HG02970 (cell line): ENCODE results near the gene SETD9.
A peak's percentile ranks its signal among the peaks of the same experiment; 100 is the strongest.

Source experiments
- ATAC-seq: cut with Tn5 transposase; IDR thresholded peaks from one replicate; pipeline ENCODE4 v1.9.1; 2021; ENCODE audit warnings: mild to moderate bottlenecking, moderate library complexity, moderate number of reproducible peaks; ENCODE audit not compliant: unreplicated experiment, low FRiP score

SETD9 gene

GRCh38 chr5:56909294-56910209, at the start of gene SETD9:
Gene SETD9 (plus strand): TSS chr5:56909596. CDS start chr5:56909646, 50 bp downstream.
- ATAC-seq, result peak; percentile 90

DNA sequence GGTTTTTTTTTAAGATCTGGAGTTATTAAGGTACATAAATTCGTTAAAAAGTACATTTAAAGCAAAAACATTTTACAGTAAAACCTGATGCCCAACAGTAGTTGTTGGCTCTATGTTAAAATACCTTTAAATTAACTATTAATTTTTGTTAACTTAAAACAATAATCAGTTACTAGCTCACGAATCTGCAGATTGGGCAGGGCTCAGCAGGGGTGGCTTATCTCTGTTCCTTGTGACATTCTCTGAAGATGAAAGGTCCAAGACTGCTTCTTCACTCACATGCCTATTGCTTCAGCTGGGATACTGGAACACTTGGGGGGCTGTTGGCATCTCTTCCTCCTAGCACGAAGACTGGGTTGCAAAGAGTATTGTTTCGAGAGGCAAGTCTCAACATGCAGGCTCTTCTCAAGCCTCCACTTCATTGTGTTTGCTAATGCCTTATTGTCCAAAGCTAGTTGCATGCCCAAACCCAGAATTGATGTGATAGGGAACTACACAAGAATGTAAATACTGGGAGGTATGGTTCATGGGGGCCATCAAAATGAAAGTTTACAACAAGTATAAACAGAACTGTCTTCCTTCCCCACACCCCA, 47.4 kb upstream of the SETD9 start:
- ATAC-seq, result no peak

- no peak for ATAC-seq
These were observed 46.5 kb upstream of the SETD9 start for GRCh38 chr5:56862909-56863308.

DNA sequence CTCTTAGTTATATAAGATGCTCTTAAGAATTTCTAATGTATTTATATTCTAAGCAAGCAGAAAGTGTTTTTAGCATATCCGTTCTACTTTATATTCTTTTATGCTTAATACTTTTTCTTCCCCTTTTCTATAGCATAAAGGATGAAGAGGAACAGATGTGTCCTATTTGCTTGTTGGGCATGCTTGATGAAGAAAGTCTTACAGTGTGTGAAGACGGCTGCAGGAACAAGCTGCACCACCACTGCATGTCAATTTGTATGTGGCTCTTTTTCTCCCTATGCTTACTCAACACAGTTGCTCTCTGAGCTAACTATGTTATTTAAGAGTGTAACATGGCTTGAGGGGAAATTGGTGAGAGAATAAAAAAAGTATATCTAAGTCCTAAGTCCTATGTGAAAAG, 37.6 kb upstream of the SETD9 start:
- no peak for ATAC-seq

GRCh38 chr5:56873056-56873455, 36.3 kb upstream of the SETD9 start:
- ATAC-seq, result no peak

DNA sequence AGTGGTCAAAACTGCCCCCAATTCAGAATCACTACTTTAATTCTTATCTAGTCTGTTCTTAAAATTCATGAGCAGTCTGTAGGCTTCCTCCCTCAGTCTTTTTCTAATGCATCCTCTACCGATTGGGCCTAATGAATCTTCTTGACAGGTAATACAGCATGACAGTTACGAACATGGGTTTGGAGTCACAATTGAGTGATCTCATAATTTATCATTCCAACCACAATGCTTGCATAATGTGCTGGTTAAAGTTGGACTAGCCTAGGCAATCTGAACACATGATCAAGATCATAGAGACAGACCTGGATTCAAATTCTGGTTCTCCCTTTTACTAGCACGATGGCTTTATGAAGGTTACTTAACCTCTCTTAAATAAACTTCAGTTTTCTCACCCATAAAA, 33.1 kb upstream of the SETD9 start:
- ATAC-seq, result no peak

GRCh38 chr5:56881571-56881970, 27.8 kb upstream of the SETD9 start:
- ATAC-seq, result no peak

GRCh38 chr5:56893251-56893951, 16.0 kb upstream of the SETD9 start:
- no peak for ATAC-seq

DNA sequence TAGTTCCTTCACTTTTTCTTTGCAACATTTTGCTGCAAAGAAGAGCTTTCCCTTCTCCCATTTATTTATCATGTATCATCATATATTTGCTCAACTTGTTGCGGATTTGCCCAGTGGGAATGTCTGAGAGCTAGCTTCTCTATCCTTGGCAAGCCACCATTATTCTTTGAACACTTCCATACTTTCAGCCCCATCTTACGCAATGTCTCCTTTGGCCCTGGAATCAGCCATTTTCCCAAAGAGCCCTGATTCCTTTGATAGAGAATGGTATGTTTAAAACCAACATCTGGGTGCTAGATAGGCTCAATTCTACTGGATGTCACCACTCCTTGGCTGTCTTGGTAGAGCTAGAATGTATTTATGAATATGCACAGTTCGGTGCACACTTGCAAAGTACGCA, 12.6 kb upstream of the SETD9 start:
- ATAC-seq, result no peak

DNA sequence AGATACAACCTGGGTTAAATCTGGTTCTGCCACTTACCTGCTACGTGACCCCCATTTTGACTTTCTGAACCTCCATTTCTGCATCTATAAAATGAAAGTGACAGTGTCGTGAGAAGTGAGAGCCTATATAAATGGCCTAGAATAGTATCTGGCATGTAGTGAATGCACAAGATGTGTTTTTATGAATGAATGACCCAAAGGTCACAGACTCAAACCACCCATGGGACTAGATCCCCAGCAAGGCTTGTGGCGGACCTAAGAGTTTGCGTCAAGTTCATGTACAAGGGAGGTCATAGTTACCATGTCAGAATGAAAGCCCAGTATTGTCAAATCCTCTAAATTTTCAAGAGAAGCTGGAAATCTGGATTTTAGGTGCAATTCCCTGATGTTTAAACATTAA, 11.2 kb upstream of the SETD9 start:
- ATAC-seq, result no peak

- no peak for ATAC-seq
These were observed 9.0 kb upstream of the SETD9 start for GRCh38 chr5:56900395-56900794.

DNA sequence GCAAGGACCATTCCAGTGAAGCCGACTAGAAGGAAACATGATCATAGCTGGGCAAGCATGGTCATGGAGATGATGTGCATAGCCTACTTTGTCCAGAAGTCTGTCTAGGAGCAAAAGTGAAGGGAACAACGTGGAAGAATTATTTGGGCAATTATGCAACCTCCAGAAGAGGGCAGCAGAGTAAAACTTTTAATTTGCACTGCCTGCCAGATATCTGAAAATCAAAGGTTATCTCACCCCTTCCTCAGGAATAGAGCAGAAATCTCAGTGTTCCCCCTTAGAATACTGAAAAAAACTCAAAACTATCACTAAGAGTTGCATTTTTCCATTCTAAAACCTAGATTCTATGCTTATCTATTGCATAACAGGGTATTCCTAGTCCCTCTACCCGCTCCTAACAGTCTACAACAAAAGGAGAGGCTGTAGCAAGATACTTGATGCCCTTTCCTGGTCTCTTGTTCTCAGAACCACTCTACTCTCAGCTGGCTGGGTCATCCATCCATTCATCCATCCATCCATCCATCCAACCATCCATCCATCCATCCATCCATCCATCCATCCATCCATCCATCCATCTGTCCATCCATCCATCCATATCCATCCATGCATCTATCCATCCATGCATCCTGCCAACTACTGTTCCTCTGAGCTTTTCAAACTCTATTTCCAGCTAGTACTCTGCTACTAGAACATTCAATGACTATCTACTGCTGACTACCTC, 8.4 kb upstream of the SETD9 start:
- no peak for ATAC-seq

DNA sequence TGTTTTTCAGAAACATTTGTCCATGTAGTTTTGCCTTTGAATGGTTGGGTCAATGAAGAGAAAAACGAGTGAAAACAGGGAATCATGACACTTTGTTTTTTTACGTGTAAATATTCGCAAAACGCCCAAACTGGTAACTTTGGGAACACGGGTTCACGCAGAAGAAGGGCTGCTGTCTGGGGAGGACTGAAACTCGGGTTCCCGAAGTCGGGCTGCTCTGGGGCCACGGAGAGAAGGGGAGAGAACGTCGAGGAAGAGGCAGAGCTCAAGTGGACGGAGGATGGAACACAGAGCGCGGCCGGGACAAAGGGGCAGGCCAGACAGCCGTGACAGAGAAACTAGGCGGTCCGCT, 478 bp upstream of the SETD9 start:
- ATAC-seq, result no peak

GRCh38 chr5:56910210-56910965, 992 bp downstream of the SETD9 start:
- peak; percentile 21 for ATAC-seq

DNA sequence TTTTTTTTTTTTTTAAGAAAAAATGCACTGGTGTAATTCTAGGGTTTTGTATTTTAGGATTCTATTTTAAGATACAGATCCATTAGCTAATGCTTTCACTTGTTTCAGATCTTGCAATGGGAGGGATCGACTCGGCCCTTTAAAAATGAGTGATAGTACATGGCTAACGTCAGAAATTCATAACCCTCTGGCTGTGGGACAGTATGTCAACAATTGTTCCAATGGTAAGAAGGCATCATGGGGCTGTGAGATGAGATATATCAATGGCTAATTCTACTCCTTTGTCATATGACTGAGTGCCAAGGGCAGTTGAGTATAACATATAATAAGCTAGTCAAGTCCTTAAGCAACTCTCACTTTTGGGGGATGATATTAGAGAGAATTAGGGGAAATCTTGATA, 4.4 kb downstream of the SETD9 start:
- no peak for ATAC-seq

DNA sequence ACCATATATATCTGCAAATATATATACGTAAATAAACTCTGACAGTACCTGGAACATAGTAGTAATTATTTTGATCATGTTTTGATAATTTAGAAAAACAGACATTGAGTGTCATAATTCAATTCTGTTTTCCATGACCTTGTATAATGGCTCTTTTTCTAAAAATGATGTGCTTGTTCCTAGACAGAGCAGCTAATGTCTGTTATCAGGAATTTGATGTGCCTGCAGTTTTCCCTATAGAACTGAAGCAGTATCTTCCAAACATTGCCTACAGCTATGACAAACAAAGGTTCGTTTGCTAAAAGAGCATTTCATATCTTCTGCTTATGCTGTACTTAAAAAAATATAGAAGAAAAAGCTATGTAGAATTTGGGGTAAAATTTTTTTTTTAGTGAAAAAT, 5.3 kb downstream of the SETD9 start:
- ATAC-seq, result no peak

GRCh38 chr5:56917534-56917933, 8.1 kb downstream of the SETD9 start:
- no peak for ATAC-seq

DNA sequence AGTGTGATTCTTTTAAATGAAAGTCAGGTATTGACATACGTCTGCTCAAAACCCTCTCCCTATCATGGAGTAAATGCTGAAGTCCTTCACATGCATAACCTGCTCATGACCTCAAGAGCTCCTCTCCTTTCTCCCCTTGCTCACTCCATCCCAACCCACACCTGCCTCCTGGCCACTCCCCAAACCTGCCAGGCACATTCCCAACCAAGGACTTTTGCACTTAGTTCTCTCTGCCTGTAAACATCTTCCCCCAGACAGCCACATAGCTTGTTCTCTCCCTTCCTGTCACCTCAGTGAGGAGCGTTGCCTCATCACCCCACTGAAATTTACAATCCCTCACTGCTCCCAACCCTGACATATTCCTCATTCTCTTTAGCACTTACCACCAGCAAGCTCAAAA, 8.7 kb downstream of the SETD9 start:
- no peak for ATAC-seq

DNA sequence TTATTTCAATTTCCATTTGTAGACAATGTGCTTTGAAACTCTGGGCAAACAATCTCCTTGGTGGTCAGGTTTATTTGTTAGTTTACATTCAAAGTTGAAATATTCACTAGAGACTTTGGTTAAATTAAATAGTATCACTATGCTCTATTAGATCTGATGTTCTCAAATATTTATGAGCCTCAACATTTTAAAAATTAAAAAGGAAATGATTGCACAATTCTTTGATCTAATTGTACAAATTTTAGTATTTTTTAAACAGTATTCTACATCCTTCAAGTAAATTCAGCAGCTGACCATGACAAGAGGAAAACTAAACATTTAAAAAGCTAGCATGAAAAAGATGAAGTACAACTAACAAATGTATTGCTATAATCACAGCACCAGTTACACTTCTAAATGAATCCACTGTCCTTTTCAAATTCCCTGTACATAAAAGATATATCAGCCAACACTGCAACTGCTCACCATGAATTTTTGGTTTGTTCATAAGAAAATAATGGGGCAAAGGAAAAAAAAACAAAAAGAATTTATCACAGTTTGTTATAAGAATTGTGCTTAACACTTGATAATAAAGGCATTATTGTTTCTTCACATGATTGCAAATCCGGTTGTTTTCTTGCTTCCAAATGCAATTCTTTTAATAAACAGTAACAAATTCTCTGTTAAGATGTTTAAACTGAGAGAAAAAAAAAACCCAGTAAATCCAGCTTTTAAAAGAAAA, 10.7 kb downstream of the SETD9 start:
- ATAC-seq, result no peak

GRCh38 chr5:56922922-56923321, 13.5 kb downstream of the SETD9 start:
- ATAC-seq, result no peak
